Keratinocyte (primary cell): ENCODE measurements around the gene HSPA12B. TPM values are rescaled to one million over a fixed set of nuclear protein-coding genes. Genes with fewer than 3 reads are reported as not detected.

Experiments used
- DNase-seq: peaks from one replicate; pipeline ENCODE4 v3.0.0-alpha.2; 2011; ENCODE audit warnings: low read depth, missing footprints, low spot score
- FAIRE-seq: peaks from 2 replicates; lab custom pipeline; 2011; peaks lifted over from hg19 to GRCh38; lab: Jason Lieb, UNC
- H2AFZ ChIP-seq: 2 replicates; pipeline ENCODE4 v1.6.0; 2012; ENCODE audit warnings: low read length, control low read depth, inconsistent platforms; ENCODE audit not compliant: control insufficient read depth
- H3K27ac ChIP-seq: 2 replicates; pipeline ENCODE4 v1.5.1; 2011; ENCODE audit warnings: low read length; ENCODE audit not compliant: control insufficient read depth, insufficient read depth
- H3K27me3 ChIP-seq: 3 replicates; pipeline ENCODE4 v1.6.0; 2011; ENCODE audit warnings: low read length; ENCODE audit not compliant: control insufficient read depth, insufficient read depth; ENCODE audit errors: extremely low read depth
- H3K36me3 ChIP-seq, 2 experiments: 2 replicates in 1 of 2; 3 replicates in 1 of 2; pipeline ENCODE4 v1.5.1; 2011; ENCODE audit warnings: low read length in 2 of 2, mild to moderate bottlenecking in 1 of 2; ENCODE audit not compliant: control insufficient read depth in 2 of 2, insufficient read depth in 2 of 2; ENCODE audit errors: extremely low read depth in 1 of 2
- H3K4me1 ChIP-seq: 3 replicates; pipeline ENCODE4 v1.5.1; 2011; ENCODE audit warnings: low read length; ENCODE audit not compliant: control insufficient read depth, insufficient read depth; ENCODE audit errors: extremely low read depth
- H3K4me2 ChIP-seq: 3 replicates; pipeline ENCODE4 v1.6.0; 2011; ENCODE audit warnings: low read depth, low read length; ENCODE audit not compliant: control insufficient read depth, insufficient read depth; ENCODE audit errors: extremely low read depth
- H3K4me3 ChIP-seq, 3 experiments: fragments of 200-600 bp in 1 of 3; sonication (generic) in 1 of 3; 2 replicates in 2 of 3; 3 replicates in 1 of 3; pipeline ENCODE4 v1.5.1; 2011 to 2016; ENCODE audit warnings: low read length in 3 of 3, mild to moderate bottlenecking in 3 of 3, control low read depth in 2 of 3, inconsistent platforms in 1 of 3, low read depth in 1 of 3, mixed read lengths in 1 of 3, mixed run types in 1 of 3, moderate library complexity in 1 of 3; ENCODE audit not compliant: control insufficient read depth in 2 of 3, insufficient read depth in 2 of 3; ENCODE audit errors: extremely low read depth in 1 of 3
- H3K79me2 ChIP-seq: 2 replicates; pipeline ENCODE4 v1.6.0; 2012; ENCODE audit warnings: low read length; ENCODE audit not compliant: control insufficient read depth, insufficient read depth
- H3K9ac ChIP-seq: 3 replicates; pipeline ENCODE4 v1.6.0; 2011; ENCODE audit warnings: low read length; ENCODE audit not compliant: control insufficient read depth, insufficient read depth; ENCODE audit errors: extremely low read depth
- H3K9me1 ChIP-seq: 3 replicates; pipeline ENCODE4 v1.6.0; 2011; ENCODE audit warnings: low read length; ENCODE audit not compliant: control insufficient read depth, insufficient read depth; ENCODE audit errors: extremely low read depth
- H3K9me3 ChIP-seq: 2 replicates; pipeline ENCODE4 v1.5.1; 2012; ENCODE audit warnings: low read depth, low read length; ENCODE audit not compliant: control insufficient read depth
- H4K20me1 ChIP-seq: 3 replicates; pipeline ENCODE4 v1.6.0; 2011; ENCODE audit warnings: low read length; ENCODE audit not compliant: control insufficient read depth, insufficient read depth; ENCODE audit errors: extremely low read depth
- EZH2 ChIP-seq: IDR thresholded peaks from one replicate; pipeline ENCODE4 v1.6.1; 2012; ENCODE audit warnings: inconsistent platforms, mild to moderate bottlenecking, low read length, moderate library complexity
- dilution Hi-C: fragments of 300-500 bp; cut with MboI; formaldehyde crosslinking; loops from one replicate; pipeline ENCODE4 v1.7.0; 2020; ENCODE audit warnings: low sequenced_read_pairs; ENCODE audit not compliant: extremely low pct_ligation_motif_present
- polyA plus RNA-seq, 5 experiments: library from polyadenylated mRNA; depleted of rRNA in 3 of 5; stranded (reverse) in 3 of 5; stranded (forward) in 1 of 5; unstranded in 1 of 5; fragments of >200 nt; gene quantifications; 1 replicate in 1 of 5; 2 replicates in 3 of 5; 3 replicates in 1 of 5; pipeline versions ENCODE4 v1.2.1 to v1.2.3, GENCODE V29; 2011 to 2012; ENCODE audit warnings: missing spikeins in 2 of 5, low read depth in 1 of 5, low replicate concordance in 1 of 5
- TF ChIP-seq, protein P1 (sequence below), 3 experiments: IDR thresholded peaks in 1 of 3; conservative IDR thresholded peaks in 1 of 3; optimal IDR thresholded peaks in 1 of 3; 2 replicates in 2 of 3; 3 replicates in 1 of 3; pipeline versions ENCODE3 to v1.5.1; 2011; ENCODE audit warnings: low read length in 3 of 3, mild to moderate bottlenecking in 3 of 3, moderate library complexity in 2 of 3, control low read depth in 1 of 3, inconsistent platforms in 1 of 3; ENCODE audit not compliant: insufficient read depth in 2 of 3; ENCODE audit errors: extremely low read depth in 1 of 3

Gene HSPA12B
- polyA plus RNA-seq, 1 donor (not counting 4 experiments of a cell fraction or from before 2014, with no cell fraction given), result not detected

DNA sequence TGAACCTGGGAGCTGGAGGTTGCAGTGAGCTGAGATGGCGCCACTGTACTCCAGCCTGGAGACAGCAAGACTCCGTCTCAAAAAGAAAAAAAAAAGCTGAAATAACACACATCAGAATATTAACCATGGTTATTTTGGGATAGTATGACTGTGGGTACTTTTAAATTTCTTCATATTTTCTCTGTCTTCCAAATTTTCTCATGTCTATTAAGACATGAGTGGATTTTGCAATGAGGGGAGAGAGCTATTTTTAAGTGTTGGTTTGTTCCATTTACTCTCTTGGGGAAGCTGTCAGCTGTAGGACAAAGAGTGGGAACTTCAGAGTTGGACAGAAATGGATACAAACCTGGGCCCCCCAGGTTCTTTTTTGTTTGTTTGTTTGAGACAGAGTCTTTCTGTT lies 24.8 kb downstream of the HSPA12B start:
- peaks cover 3% of the 10 kb centered on the region for H4K20me1 ChIP-seq
- H3K27me3 ChIP-seq, result no peaks in the 10 kb centered on the region
- H3K4me3 ChIP-seq, result no peak overlapping the region
- no peak for FAIRE-seq
- no peaks in the 10 kb centered on the region for H3K9me1 ChIP-seq
- TF ChIP-seq EZH2, result no peak
- TF ChIP-seq, protein P1, sequence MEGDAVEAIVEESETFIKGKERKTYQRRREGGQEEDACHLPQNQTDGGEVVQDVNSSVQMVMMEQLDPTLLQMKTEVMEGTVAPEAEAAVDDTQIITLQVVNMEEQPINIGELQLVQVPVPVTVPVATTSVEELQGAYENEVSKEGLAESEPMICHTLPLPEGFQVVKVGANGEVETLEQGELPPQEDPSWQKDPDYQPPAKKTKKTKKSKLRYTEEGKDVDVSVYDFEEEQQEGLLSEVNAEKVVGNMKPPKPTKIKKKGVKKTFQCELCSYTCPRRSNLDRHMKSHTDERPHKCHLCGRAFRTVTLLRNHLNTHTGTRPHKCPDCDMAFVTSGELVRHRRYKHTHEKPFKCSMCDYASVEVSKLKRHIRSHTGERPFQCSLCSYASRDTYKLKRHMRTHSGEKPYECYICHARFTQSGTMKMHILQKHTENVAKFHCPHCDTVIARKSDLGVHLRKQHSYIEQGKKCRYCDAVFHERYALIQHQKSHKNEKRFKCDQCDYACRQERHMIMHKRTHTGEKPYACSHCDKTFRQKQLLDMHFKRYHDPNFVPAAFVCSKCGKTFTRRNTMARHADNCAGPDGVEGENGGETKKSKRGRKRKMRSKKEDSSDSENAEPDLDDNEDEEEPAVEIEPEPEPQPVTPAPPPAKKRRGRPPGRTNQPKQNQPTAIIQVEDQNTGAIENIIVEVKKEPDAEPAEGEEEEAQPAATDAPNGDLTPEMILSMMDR (optimal IDR thresholded peaks at IDR 0.05 in 1 of 3, IDR thresholded peaks at IDR 0.05 in 1 of 3, conservative IDR thresholded peaks at IDR 0.05 in 1 of 3; ENCODE audit: extremely low read depth in 1 of 3, insufficient read depth in 2 of 3, low read length in 3 of 3), result no peak
- H2AFZ ChIP-seq, result no peak overlapping the region
- no peak overlapping the region for H3K9ac ChIP-seq
- no peak overlapping the region for H3K27ac ChIP-seq
- H3K4me1 ChIP-seq, result peaks cover 1% of the 10 kb centered on the region
- no peaks in the 10 kb centered on the region for H3K9me3 ChIP-seq
- dilution Hi-C loops, result no loop called here
- no peak for DNase-seq
- peaks cover 4 to 16% of the 10 kb centered on the region in 2 experiments for H3K36me3 ChIP-seq
- no peak overlapping the region for H3K4me2 ChIP-seq
- H3K79me2 ChIP-seq, result peaks cover 1% of the 10 kb centered on the region

DNA sequence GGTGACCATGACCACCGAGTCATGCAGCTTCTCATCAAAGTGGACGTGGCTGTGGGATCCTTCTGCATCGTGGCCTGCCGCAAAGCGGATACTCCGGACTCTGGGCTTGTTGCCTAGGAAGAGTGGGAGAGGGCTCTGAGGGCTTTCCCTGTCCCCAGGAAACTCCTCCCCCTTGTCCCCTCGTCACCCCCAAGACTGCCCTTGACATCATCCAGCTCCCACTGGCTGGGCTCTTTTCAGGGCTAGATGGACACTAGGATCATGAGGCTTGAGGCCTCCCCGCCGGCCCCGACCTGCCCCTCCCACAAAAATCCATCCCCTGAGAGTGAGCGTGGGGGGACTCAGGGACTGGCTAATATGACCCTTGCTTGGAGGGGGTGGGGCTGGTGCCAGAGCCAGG lies 26.1 kb downstream of the HSPA12B start:
- no peaks in the 10 kb centered on the region for H4K20me1 ChIP-seq
- H3K36me3 ChIP-seq, result peaks cover 4 to 16% of the 10 kb centered on the region in 2 experiments
- no peak for FAIRE-seq
- H3K27ac ChIP-seq, result no peak overlapping the region
- TF ChIP-seq EZH2, result no peak
- TF ChIP-seq, protein P1 (optimal IDR thresholded peaks at IDR 0.05 in 1 of 3, IDR thresholded peaks at IDR 0.05 in 1 of 3, conservative IDR thresholded peaks at IDR 0.05 in 1 of 3; ENCODE audit: extremely low read depth in 1 of 3, insufficient read depth in 2 of 3, low read length in 3 of 3), result no peak
- no peaks in the 10 kb centered on the region for H3K9me3 ChIP-seq
- H3K27me3 ChIP-seq, result no peaks in the 10 kb centered on the region
- H3K79me2 ChIP-seq, result peaks cover 1% of the 10 kb centered on the region
- no peak overlapping the region for H3K4me3 ChIP-seq
- no peak overlapping the region for H3K9ac ChIP-seq
- no peaks in the 10 kb centered on the region for H3K4me1 ChIP-seq
- H3K9me1 ChIP-seq, result no peaks in the 10 kb centered on the region
- no peak overlapping the region for H3K4me2 ChIP-seq
- no peak overlapping the region for H2AFZ ChIP-seq
- DNase-seq, result no peak
- dilution Hi-C loops, result no loop called here
